Smooth muscle cell of the brain vasculature (primary cell): ENCODE measurements around the gene LAMP2.
A peak's percentile ranks its signal among the peaks of the same experiment; 100 is the strongest.
"Not testable (repeated sequence)": the region's sequence is repeated elsewhere in the genome, so short reads cannot be mapped to it uniquely, and the experiment has no call there.

Source experiments
- DNase-seq: peaks from one replicate; pipeline ENCODE4 v3.0.0-alpha.2; 2012; ENCODE audit warnings: low read depth, low spot score

LAMP2 gene

DNA sequence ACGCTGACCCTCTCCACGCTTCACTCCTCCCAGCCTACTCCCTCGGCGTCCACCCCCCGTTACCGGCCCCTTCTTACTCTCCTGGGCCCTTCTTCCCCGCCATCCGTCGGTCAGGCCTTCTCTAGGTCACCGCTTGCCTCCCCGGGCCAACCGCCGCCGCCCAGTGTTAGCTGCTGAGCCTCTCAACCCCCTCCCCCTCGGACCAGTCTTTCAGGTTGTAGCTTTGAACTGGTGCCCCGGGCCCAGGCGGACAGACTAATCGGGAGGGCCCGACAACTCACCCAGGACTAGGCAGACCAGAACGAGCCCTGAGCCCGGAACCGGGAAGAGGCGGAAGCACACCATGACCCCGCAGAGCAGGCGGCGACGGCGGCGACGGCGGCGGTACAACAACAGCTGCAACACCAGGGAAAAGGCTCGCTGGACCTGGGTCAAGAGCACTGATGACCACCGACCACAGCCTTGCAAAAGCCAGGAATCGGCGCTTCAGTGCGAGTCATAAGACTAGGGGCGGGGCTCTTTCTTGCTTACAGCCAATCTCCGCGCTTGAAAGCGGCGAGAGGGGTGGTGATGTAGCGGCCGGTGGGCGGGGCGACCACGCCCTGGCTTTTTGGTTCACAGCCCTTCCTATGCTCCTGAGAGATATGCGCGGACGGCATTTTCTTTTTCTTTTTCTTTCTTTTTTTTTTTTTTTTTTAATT is at the start of gene LAMP2:
Gene LAMP2, minus strand, starts transcription at position 472 of the 701 bp plus-strand sequence. Its CDS starts 127 bp downstream, at position 345.
- peak; percentile 64 for DNase-seq

- peak; percentile 10 for DNase-seq
These were observed 48.8 kb upstream of the LAMP2 start for GRCh38 chrX:120517936-120518335.

DNA sequence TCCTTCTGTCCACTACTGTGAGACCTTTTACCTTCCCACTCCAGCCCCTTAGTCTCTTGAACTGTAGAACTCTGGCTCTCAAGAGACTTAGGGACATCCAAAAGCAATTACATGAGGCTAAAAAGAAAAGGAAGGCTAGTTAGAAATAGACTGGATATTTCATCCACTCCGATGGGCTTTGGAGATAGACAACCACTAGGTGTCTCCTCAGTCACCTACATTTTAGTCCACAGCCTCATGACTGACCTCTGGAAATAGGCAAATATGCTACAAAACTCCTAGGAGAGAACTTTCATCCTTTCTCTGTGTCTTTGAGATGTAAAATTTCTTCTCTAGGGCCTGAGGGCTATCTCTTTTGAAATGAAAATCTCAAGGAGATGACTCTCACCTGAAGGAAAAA is 45.1 kb upstream of the LAMP2 start:
- no peak for DNase-seq

DNA sequence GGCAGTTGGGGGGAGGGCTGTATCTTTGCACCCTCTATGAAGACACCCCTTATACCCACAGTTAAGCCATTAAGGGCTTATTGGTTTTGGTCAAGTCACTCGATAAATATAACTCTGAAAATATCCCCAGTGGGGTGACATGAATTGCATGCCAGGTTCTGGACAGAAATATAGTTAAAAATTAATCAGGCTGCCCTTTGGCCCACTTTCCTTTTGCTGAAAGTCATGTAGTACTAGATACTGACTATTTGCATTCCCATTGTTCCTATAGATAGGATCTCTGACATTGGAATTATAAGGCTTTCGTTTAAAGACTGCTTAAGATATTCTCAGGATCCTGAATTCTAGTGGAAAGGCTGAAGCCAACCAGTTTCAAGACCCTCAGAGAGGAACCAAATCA is 43.5 kb upstream of the LAMP2 start:
- DNase-seq, result no peak

- no peak for DNase-seq
These were observed 43.1 kb upstream of the LAMP2 start for GRCh38 chrX:120512222-120512621.

GRCh38 chrX:120504569-120504968 is 35.5 kb upstream of the LAMP2 start:
- DNase-seq, result no peak

- DNase-seq, result no peak
These were observed 30.4 kb upstream of the LAMP2 start for GRCh38 chrX:120499301-120500072.

- not testable (repeated sequence) for DNase-seq
These were observed 21.0 kb upstream of the LAMP2 start for GRCh38 chrX:120490119-120490518.

- no peak for DNase-seq
These were observed 17.7 kb upstream of the LAMP2 start for GRCh38 chrX:120486786-120487185.

DNA sequence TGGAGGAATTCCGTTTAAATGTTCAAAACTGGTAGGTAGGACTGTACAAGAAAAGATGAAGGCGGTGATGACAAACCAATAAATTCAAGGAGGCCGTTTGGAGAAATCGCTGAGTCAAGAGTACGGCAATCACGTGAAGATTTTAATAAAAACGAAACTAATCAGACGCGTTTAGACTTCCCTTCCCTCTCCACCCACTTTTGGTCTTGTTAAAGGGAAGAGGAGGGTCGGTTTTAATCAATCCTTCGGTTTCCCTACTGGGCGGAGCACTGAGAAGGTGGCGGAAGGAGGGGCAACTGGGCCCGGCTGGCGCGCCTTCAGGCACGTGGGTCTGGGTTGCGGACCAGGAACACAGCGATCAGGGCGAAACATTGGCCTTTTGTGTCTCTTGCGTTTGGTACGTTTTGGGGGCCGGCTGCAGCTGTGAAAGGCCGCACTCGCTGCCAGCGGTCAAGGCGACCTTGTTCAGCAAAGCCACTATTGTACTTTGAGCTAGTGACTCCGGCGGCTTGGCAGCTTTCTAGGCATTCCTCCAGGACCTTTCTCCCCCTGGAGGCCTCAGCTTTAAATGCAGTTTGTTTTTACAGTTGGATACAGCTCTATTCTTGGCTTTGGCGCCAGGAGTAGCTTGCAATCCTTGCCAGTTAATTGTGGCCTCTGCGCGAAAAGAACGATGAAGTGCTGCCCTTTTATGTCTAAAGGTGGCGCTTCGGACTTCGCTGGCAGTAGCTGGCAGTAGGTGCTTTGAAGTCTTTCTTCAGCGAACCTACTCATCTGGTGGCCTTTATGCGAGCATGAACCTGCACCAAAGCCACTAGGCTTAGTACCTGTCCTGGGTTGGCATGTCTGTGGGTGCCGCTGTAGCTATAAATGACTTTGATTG is 16.8 kb upstream of the LAMP2 start:
- peak; percentile 36 for DNase-seq

GRCh38 chrX:120485315-120485637 is 16.2 kb upstream of the LAMP2 start:
- no peak for DNase-seq

GRCh38 chrX:120477453-120477852 is 8.4 kb upstream of the LAMP2 start:
- DNase-seq, result no peak

DNA sequence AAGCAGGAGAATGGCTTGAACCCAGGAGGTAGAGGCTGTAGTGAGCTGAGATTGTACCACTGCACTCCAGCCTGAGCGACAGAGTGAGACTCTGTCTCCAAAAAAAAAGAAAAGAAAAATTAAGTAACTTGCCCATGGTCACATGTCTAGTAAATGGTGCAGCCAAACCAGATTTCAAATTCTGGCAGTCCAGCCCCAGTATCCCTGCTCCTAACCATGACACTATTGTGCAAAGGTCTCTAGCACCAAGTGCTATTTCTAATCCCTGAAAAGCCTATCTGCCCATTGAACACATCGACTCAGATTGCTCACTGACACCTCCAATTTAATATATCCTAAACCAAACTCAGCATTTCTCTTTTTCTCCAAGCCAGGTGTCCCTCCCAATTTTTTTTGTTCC is 7.6 kb upstream of the LAMP2 start:
- DNase-seq, result no peak

DNA sequence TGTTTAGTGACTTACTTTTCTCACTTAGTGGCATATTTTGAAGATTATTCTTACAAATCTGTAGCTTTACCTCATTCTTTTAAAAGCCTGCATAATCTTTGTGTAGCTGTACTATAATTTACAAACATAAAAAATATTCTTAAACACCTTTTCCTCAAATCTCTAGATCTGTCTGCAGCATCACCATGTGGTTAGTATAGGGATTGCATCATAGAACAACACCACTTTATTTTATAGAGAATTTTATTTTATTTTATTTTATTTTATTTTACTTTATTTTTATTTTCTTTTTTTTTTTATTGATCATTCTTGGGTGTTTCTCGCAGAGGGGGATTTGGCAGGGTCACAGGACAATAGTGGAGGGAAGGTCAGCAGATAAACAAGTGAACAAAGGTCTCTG is 6.4 kb upstream of the LAMP2 start:
- DNase-seq, result not testable (repeated sequence)

GRCh38 chrX:120474085-120474484 is 5.0 kb upstream of the LAMP2 start:
- no peak for DNase-seq

GRCh38 chrX:120469657-120470056 is 561 bp upstream of the LAMP2 start:
- not testable (repeated sequence) for DNase-seq

DNA sequence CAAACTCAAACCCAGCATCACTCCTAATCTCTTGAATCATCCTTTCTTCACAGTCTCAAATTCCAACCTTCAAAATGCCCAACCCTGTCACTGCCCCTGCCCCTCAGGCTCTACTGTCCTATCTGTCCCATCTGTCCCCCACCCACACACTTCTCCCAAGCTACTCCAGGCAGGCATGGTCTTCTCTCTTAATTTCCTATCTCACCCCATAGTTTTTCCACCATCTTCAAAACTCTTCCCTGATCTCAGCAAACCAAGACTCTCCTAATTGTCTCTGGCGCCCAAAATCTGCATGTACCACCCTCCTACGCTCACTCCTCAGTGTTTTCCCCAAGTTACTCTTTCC is 644 bp downstream of the LAMP2 start:
- DNase-seq, result no peak

GRCh38 chrX:120468071-120468470 is 1.0 kb downstream of the LAMP2 start:
- no peak for DNase-seq

DNA sequence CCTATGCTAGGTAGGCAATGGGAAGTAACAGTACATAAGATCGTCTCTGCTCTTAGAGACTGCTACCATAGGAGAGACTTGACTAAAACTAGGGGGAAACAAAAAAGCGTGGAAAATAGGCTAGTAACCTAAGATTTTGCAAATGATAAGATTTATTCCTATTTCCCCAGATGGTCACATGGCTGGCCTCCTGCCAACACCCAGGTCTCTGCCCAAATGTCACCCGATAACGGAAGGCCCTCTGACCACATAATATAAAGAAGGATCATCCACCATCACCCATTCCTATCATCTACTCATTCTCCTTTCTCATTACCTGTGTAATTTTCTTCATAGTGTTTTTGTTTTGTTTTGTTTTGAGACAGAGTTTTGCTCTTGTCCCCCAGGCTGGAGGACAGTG is 4.7 kb downstream of the LAMP2 start:
- DNase-seq, result no peak

GRCh38 chrX:120463241-120463640 is 5.9 kb downstream of the LAMP2 start:
- DNase-seq, result no peak

DNA sequence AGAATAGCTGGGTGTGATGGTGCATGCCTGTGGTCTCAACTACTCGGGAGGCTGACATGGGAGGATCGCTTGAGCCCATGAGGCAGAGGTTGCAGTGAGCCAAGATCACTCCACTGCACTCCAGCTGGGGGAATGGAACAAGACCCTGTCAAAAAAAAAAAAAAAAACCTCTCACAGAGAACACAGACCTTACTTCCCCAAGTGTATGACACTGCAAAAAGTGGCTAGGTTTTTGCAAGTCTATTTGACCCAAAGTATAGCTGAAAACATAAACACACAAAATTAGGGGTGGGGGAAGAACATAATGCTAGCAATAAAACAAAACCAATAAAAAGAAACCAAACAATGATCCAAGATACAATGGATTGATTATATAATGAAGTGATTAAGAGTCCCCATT is 6.7 kb downstream of the LAMP2 start:
- no peak for DNase-seq

GRCh38 chrX:120459309-120459708 is 9.8 kb downstream of the LAMP2 start:
- DNase-seq, result no peak
